Astrocyte (in vitro differentiated cells and primary cell): ENCODE data around the gene PIP4K2C.

Source experiments
- EZH2 ChIP-seq: IDR thresholded peaks from 2 replicates; pipeline ENCODE4 v1.6.1; 2012; ENCODE audit warnings: mild to moderate bottlenecking, low read length, inconsistent platforms; ENCODE audit not compliant: insufficient read depth
- TF ChIP-seq, protein P1 (sequence below): IDR thresholded peaks from 2 replicates; pipeline ENCODE4 v1.5.1; 2011; ENCODE audit warnings: low read depth, mild to moderate bottlenecking, inconsistent platforms, low read length, moderate library complexity; ENCODE audit not compliant: insufficient read depth

DNA sequence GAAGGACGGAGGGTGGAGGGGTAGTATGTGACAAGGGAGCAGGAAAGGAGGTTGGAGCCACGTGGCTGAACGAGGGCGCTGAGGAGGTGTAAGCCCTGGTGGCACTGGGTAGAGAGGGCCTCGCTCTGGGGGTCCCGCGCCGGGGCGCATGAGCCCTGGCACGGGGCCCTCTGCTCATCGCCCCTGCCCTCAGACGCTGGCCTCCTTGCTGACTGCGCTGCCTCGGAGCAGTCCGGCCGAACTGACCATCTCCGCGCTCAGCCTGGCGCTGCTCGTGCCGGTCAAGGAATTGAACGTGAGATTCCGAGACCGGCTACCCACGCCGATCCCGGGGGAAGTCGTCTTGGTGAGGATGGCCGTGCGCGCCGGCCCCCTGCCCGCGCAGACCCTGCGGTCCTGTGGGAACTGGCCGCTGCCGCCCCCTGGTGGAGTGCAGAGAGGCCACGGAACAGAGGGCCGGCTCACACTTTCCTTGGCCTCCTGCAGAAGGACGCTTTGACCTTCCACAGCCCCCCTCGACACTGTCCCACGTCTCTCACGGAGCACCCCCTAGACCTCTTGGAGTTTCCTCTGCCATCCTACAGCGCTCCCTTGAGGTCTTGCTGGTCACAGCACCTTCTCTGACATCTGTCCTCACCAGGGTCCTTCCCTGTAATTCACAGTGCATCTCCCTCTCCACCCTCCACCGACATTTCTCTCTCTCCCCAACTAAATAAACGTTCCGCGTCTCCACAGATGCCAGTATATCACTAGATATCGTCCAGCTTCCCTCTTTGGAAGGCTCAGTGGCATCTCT, 30.7 kb downstream of the PIP4K2C start:
- TF ChIP-seq, protein P1, sequence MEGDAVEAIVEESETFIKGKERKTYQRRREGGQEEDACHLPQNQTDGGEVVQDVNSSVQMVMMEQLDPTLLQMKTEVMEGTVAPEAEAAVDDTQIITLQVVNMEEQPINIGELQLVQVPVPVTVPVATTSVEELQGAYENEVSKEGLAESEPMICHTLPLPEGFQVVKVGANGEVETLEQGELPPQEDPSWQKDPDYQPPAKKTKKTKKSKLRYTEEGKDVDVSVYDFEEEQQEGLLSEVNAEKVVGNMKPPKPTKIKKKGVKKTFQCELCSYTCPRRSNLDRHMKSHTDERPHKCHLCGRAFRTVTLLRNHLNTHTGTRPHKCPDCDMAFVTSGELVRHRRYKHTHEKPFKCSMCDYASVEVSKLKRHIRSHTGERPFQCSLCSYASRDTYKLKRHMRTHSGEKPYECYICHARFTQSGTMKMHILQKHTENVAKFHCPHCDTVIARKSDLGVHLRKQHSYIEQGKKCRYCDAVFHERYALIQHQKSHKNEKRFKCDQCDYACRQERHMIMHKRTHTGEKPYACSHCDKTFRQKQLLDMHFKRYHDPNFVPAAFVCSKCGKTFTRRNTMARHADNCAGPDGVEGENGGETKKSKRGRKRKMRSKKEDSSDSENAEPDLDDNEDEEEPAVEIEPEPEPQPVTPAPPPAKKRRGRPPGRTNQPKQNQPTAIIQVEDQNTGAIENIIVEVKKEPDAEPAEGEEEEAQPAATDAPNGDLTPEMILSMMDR, result peak; percentile 59
- TF ChIP-seq EZH2, result no peak
